ENCODE data around the gene SKI.

SKI gene

GRCh38 chr1:2275796-2276536 lies 47.8 kb downstream of the SKI start:
- Mint-ChIP-seq H3K9me3 (peaks cover 4% of the 10 kb centered on the region), H3K4me3 (no peak overlapping the region), H3K27me3 (ENCODE audit: low read depth) (no peaks in the 10 kb centered on the region), H3K4me1 (peaks cover 69% of the 10 kb centered on the region), H3K36me3 (ENCODE audit: low read depth) (peaks cover 23% of the 10 kb centered on the region), H3K27ac (peak overlapping the region; percentile 90 to 96 (median 93))
- TF ChIP-seq CTCF (IDR thresholded peaks at IDR 0.05; ENCODE audit: unreplicated experiment in 3 of 3) = no peak

DNA sequence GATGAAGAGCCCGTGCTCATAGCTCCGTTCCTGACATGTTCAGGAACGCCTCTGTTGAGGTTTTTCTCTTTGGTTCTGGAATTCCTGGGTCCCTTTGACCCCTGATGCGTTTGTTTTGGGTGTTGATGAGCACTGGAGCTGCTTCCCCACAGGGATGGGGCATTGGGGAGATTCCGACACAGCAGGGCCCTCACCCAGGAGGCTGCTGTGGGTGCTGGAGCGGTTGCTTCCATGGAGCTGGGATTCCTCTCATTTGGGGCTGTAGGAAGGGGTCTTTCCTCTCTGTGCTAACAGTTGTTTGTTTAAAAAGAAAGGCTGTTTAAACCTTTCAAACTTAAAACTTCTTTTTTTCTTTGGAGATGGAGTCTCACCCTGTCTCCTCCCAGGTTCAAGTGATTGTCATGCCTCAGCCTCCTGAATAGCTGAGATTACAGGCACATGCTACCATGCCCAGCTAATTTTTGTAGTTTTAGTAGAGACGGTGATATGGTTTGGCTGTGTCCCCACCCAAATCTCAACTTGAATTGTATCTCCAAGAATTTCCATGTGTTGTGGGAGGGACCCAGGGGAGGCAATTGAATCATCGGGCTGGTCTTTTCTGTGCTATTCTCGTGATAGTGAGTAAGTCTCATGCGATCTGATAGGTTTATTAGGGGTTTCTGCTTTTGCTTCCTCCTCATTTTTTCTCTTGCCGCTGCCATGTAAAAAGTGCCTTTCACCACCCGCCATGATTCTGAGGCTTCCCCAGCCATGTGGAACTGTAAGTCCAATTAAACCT lies 48.9 kb downstream of the SKI start:
- peak overlapping the region in 2 of 3 experiments; percentile 7 to 23 for H3K4me3 Mint-ChIP-seq

DNA sequence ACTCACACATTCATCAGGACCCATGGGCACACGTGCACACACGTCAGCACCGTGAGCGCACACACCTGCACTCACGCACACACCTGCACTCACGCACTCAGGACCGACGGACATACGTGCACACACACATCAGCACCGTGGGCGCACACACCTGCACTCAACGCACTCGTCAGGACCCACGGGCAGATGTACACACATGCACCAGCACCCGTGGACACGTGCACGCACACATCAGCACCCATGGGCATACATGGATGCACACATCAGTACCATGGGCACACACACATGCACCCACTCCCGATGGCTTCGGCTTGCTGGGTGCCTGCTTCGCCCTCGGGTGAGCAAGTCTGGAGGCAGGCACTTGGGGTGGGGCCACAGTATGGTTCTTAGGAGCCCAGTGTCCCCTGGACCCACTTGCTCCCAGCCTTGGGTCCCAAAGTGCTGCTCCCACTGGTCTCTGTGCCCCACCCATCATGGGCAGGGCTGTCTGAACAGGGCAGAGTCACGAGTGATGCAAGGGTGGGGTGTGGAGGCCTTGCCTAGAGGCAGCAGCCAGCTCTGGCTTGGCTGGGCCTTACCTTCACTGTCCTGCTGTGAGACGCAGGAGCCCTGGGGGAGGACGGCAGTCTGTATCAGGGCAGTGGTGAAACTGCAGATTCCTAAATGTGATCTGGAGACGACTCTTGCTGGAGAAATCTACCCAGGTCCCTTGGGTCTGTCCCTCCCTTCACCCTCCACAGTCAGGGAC lies 49.8 kb downstream of the SKI start:
- Mint-ChIP-seq H3K4me1 (peaks cover 57% of the 10 kb centered on the region), H3K36me3 (ENCODE audit: low read depth) (peaks cover 25% of the 10 kb centered on the region), H3K27me3 (ENCODE audit: low read depth) (no peaks in the 10 kb centered on the region), H3K9me3 (peaks cover 4% of the 10 kb centered on the region), H3K4me3 (no peak overlapping the region), H3K27ac (peak overlapping the region; percentile 90 to 96 (median 93))
- no peak for TF ChIP-seq CTCF (IDR thresholded peaks at IDR 0.05; ENCODE audit: unreplicated experiment in 3 of 3)

More for the DNA sequence above, 48.9 kb downstream of the SKI start:
- Mint-ChIP-seq H3K9me3 (peaks cover 4% of the 10 kb centered on the region), H3K36me3 (ENCODE audit: low read depth) (peaks cover 25% of the 10 kb centered on the region), H3K27me3 (ENCODE audit: low read depth) (no peaks in the 10 kb centered on the region), H3K4me1 (peaks cover 66% of the 10 kb centered on the region), H3K27ac (peak overlapping the region; percentile 90 to 96 (median 93))
- TF ChIP-seq CTCF (IDR thresholded peaks at IDR 0.05; ENCODE audit: unreplicated experiment in 3 of 3) = no peak

- Mint-ChIP-seq H3K27ac (peak overlapping the region; percentile 99 to 100 (median 99)), H3K36me3 (ENCODE audit: low read depth) (peaks cover 25% of the 10 kb centered on the region), H3K9me3 (peaks cover 4% of the 10 kb centered on the region), H3K27me3 (ENCODE audit: low read depth) (no peaks in the 10 kb centered on the region), H3K4me1 (peaks cover 49% of the 10 kb centered on the region), H3K4me3 (peak overlapping the region; percentile 45 to 57 (median 56))
- TF ChIP-seq CTCF (IDR thresholded peaks at IDR 0.05; ENCODE audit: unreplicated experiment in 3 of 3) = no peak
These were observed 50.6 kb downstream of the SKI start for GRCh38 chr1:2278591-2279209.

DNA sequence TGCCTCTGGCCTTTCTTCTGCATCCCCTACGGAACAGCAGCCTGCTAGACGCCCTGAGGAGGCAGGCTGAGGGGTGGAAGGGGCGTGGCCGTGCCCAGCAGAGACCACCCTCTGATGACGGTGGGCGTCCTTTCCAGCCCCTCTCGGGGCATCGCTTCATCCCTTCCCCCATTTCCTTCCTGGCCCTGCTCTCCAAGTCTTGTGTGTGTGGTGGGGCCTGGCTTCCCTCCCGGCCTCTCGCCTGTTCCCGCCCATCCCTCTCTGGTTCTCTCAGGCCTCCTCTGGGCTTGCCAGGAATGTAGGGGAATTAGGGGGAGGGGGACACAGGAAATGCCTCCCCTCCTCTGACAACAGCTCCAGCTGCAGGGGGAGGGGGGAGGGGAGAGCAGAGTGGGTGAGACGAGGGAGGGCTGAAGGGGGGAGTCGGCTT lies 51.1 kb downstream of the SKI start:
- no peak for TF ChIP-seq CTCF (IDR thresholded peaks at IDR 0.05; ENCODE audit: unreplicated experiment in 3 of 3)
- peak overlapping the region; percentile 45 to 57 (median 56) for H3K4me3 Mint-ChIP-seq
- H3K9me3 Mint-ChIP-seq = peaks cover 4% of the 10 kb centered on the region
- H3K4me1 Mint-ChIP-seq = peaks cover 44% of the 10 kb centered on the region
- peaks cover 25% of the 10 kb centered on the region for H3K36me3 Mint-ChIP-seq (ENCODE audit: low read depth)
- H3K27ac Mint-ChIP-seq = peak overlapping the region; percentile 99 to 100 (median 99)
- no peaks in the 10 kb centered on the region for H3K27me3 Mint-ChIP-seq (ENCODE audit: low read depth)

Measured in nephron (organoid).